CD4-positive, alpha-beta memory T cell (primary cell): ENCODE measurements around the gene USP36. TPM values are rescaled to one million over a fixed set of nuclear protein-coding genes. Genes with fewer than 3 reads are reported as not detected.
A peak's percentile ranks its signal among the peaks of the same experiment; 100 is the strongest.

Experiments
- CTCF ChIA-PET: fragments of 350-600 bp; sonication (Branson Sonifier 250); formaldehyde crosslinking; loops from one replicate; lab custom pipeline; 2021; ENCODE audit warnings: inconsistent platforms; ENCODE audit not compliant: partially characterized antibody; lab: Charles Lee
- POLR2A ChIA-PET: fragments of 350-600 bp; sonication (Branson Sonifier 250); formaldehyde crosslinking; loops from one replicate; lab custom pipeline; 2021; ENCODE audit not compliant: partially characterized antibody; lab: Charles Lee
- DNase-seq, 5 donors: peaks; one replicate each; pipeline versions ENCODE4 v3.0.0 to v3.0.0-alpha.2; 2020 to 2022; ENCODE audit warnings: mixed read lengths in 1 of 5
- H3K27ac ChIP-seq: one replicate; pipeline ENCODE4 v1.7.0; 2013; ENCODE audit warnings: low read depth, low read length
- H3K27me3 ChIP-seq: 2 replicates; pipeline ENCODE4 v1.7.0; 2013; ENCODE audit warnings: mild to moderate bottlenecking, low read length, moderate library complexity; ENCODE audit not compliant: insufficient read depth
- H3K36me3 ChIP-seq: 2 replicates; pipeline ENCODE4 v1.7.0; 2013; ENCODE audit warnings: mild to moderate bottlenecking, low read length, moderate library complexity; ENCODE audit not compliant: insufficient read depth
- H3K4me1 ChIP-seq: 2 replicates; pipeline ENCODE4 v1.7.0; 2013; ENCODE audit warnings: mild to moderate bottlenecking, low read length, moderate library complexity; ENCODE audit not compliant: insufficient read depth
- H3K4me3 ChIP-seq, 2 donors: one replicate each; pipeline ENCODE4 v1.7.0; 2013; ENCODE audit warnings: low read length in 2 of 2, mild to moderate bottlenecking in 1 of 2
- H3K9me3 ChIP-seq, 2 donors: one replicate each; pipeline ENCODE4 v1.7.0; 2013; ENCODE audit warnings: low read length in 2 of 2, control low read depth in 1 of 2; ENCODE audit not compliant: control insufficient read depth in 1 of 2
- H3K27ac Mint-ChIP-seq, 7 donors: one replicate each; pipeline ENCODE4 v1.8.0; 2020 to 2021; ENCODE audit warnings: mixed read lengths in 7 of 7, mild to moderate bottlenecking in 6 of 7, inconsistent platforms in 3 of 7, moderate library complexity in 3 of 7
- H3K27me3 Mint-ChIP-seq, 2 donors: one replicate each; pipeline ENCODE4 v1.8.0; 2020 to 2021; ENCODE audit warnings: mixed read lengths in 2 of 2
- H3K36me3 Mint-ChIP-seq, 2 donors: one replicate each; pipeline ENCODE4 v1.8.0; 2020 to 2021; ENCODE audit warnings: mixed read lengths in 2 of 2, inconsistent platforms in 1 of 2, mild to moderate bottlenecking in 1 of 2
- H3K4me1 Mint-ChIP-seq, 4 donors: one replicate each; pipeline ENCODE4 v1.8.0; 2020 to 2021; ENCODE audit warnings: mixed read lengths in 4 of 4, mild to moderate bottlenecking in 1 of 4
- H3K4me3 Mint-ChIP-seq, 8 donors: one replicate each; pipeline ENCODE4 v1.8.0; 2020 to 2021; ENCODE audit warnings: mixed read lengths in 8 of 8, mild to moderate bottlenecking in 7 of 8, moderate library complexity in 6 of 8, inconsistent platforms in 3 of 8
- H3K9me3 Mint-ChIP-seq, 8 donors: one replicate each; pipeline ENCODE4 v1.8.0; 2020 to 2021; ENCODE audit warnings: mixed read lengths in 8 of 8, mild to moderate bottlenecking in 5 of 8, inconsistent platforms in 3 of 8, moderate library complexity in 1 of 8
- intact Hi-C: fragments of 100-400 bp; cut with micrococcal nuclease; formaldehyde crosslinking; loops from one replicate; pipeline ENCODE4 v1.15.1; 2023
- polyA plus RNA-seq, 2 donors: library from polyadenylated mRNA; unstranded; fragments of 300-500 nt; fragmentation: Illumina TruSeq; gene quantifications; one replicate each; pipeline ENCODE4 v1.2.3, GENCODE V29; 2021
- total RNA-seq, 2 experiments: library from RNA; stranded (reverse); gene quantifications; one replicate each; pipeline ENCODE4 v1.2.3, GENCODE V29; 2021

USP36 gene
- total and polyA plus RNA-seq, 4 experiments from 2014 or later = 35.4 to 183 (median 118) TPM

- H3K27ac Mint-ChIP-seq = no peak overlapping the region
- H3K4me1 Mint-ChIP-seq = peaks cover 0 to 3% (median 1%) of the 10 kb centered on the region in 4 donors
- H3K27me3 Mint-ChIP-seq = peaks cover 4 to 8% of the 10 kb centered on the region in 2 donors
- H3K27me3 ChIP-seq = no peaks in the 10 kb centered on the region
- no peak overlapping the region for H3K27ac ChIP-seq
- intact Hi-C loops = no loop called here
- H3K4me3 ChIP-seq = no peak overlapping the region
- H3K9me3 ChIP-seq = no peaks in the 10 kb centered on the region
- no peak for DNase-seq
- H3K36me3 ChIP-seq = no peaks in the 10 kb centered on the region
- H3K9me3 Mint-ChIP-seq = no peaks in the 10 kb centered on the region
- ChIA-PET POLR2A (no interaction called here), CTCF (interaction anchor here (2.0 kb wide), 1 partner anchor 9 kb away, joined by 5 read pairs; no protein-coding TSS in a partner anchor)
- no peak overlapping the region for H3K4me3 Mint-ChIP-seq
- H3K4me1 ChIP-seq = no peaks in the 10 kb centered on the region
- H3K36me3 Mint-ChIP-seq = no peaks in the 10 kb centered on the region
These were observed 20.6 kb upstream of the USP36 start for GRCh38 chr17:78861229-78861628.

GRCh38 chr17:78859051-78859450 is 18.4 kb upstream of the USP36 start:
- POLR2A ChIA-PET = no interaction called here
- Histone ChIP-seq H3K9me3 (no peaks in the 10 kb centered on the region), H3K27ac (no peak overlapping the region), H3K4me1 (no peaks in the 10 kb centered on the region), H3K27me3 (no peaks in the 10 kb centered on the region), H3K36me3 (no peaks in the 10 kb centered on the region), H3K4me3 (no peak overlapping the region)
- CTCF ChIA-PET = interaction anchor here (2.0 kb wide), 1 partner anchor 11 kb away, joined by 5 read pairs; no protein-coding TSS in a partner anchor
- intact Hi-C loops = no loop called here
- Mint-ChIP-seq H3K4me3 (no peak overlapping the region), H3K9me3 (no peaks in the 10 kb centered on the region), H3K4me1 (no peaks in the 10 kb centered on the region), H3K36me3 (no peaks in the 10 kb centered on the region), H3K27me3 (peaks cover 2 to 4% of the 10 kb centered on the region in 2 donors), H3K27ac (no peak overlapping the region)
- DNase-seq = no peak

GRCh38 chr17:78857266-78857665 is 16.7 kb upstream of the USP36 start:
- intact Hi-C loops = no loop called here
- Histone ChIP-seq H3K27me3 (no peaks in the 10 kb centered on the region), H3K4me3 (no peak overlapping the region), H3K36me3 (no peaks in the 10 kb centered on the region), H3K4me1 (no peaks in the 10 kb centered on the region), H3K9me3 (no peaks in the 10 kb centered on the region), H3K27ac (no peak overlapping the region)
- no peak for DNase-seq
- Mint-ChIP-seq H3K9me3 (no peaks in the 10 kb centered on the region), H3K27me3 (peaks cover 0 to 2% of the 10 kb centered on the region in 2 donors), H3K27ac (no peak overlapping the region), H3K4me1 (no peaks in the 10 kb centered on the region), H3K36me3 (no peaks in the 10 kb centered on the region), H3K4me3 (no peak overlapping the region)
- ChIA-PET POLR2A (no interaction called here), CTCF (interaction anchor here (1.3 kb wide), 1 partner anchor 9 kb away, joined by 7 read pairs; no protein-coding TSS in a partner anchor)

GRCh38 chr17:78855561-78856165 is 15.0 kb upstream of the USP36 start:
- CTCF ChIA-PET = no interaction called here
- no peaks in the 10 kb centered on the region for H3K9me3 ChIP-seq
- POLR2A ChIA-PET = no interaction called here
- no peak overlapping the region for H3K4me3 Mint-ChIP-seq
- H3K4me1 ChIP-seq = no peaks in the 10 kb centered on the region
- H3K27me3 Mint-ChIP-seq = no peaks in the 10 kb centered on the region
- H3K36me3 Mint-ChIP-seq = no peaks in the 10 kb centered on the region
- no peak for DNase-seq
- intact Hi-C loops = no loop called here
- H3K4me1 Mint-ChIP-seq = no peaks in the 10 kb centered on the region
- no peaks in the 10 kb centered on the region for H3K9me3 Mint-ChIP-seq
- no peak overlapping the region for H3K4me3 ChIP-seq
- H3K27me3 ChIP-seq = no peaks in the 10 kb centered on the region
- no peak overlapping the region for H3K27ac ChIP-seq
- H3K27ac Mint-ChIP-seq = no peak overlapping the region
- no peaks in the 10 kb centered on the region for H3K36me3 ChIP-seq

- Histone ChIP-seq H3K4me3 (no peak overlapping the region), H3K36me3 (no peaks in the 10 kb centered on the region), H3K27ac (no peak overlapping the region), H3K9me3 (no peaks in the 10 kb centered on the region), H3K4me1 (no peaks in the 10 kb centered on the region), H3K27me3 (no peaks in the 10 kb centered on the region)
- Mint-ChIP-seq H3K27me3 (no peaks in the 10 kb centered on the region), H3K36me3 (no peaks in the 10 kb centered on the region), H3K4me3 (no peak overlapping the region), H3K4me1 (no peaks in the 10 kb centered on the region), H3K27ac (peak overlapping the region in 2 of 7 donors; percentile 23 to 36), H3K9me3 (no peaks in the 10 kb centered on the region)
- intact Hi-C loops = no loop called here
- ChIA-PET CTCF (interaction anchor here (1.1 kb wide), 1 partner anchor 11 kb away, joined by 5 read pairs; no protein-coding TSS in a partner anchor), POLR2A (no interaction called here)
- no peak for DNase-seq
These were observed 13.9 kb upstream of the USP36 start for GRCh38 chr17:78854508-78854907.

GRCh38 chr17:78853926-78854394 is 13.3 kb upstream of the USP36 start:
- no peaks in the 10 kb centered on the region for H3K36me3 ChIP-seq
- no peaks in the 10 kb centered on the region for H3K9me3 ChIP-seq
- Mint-ChIP-seq H3K9me3 (no peaks in the 10 kb centered on the region), H3K4me1 (no peaks in the 10 kb centered on the region), H3K27ac (no peak overlapping the region), H3K27me3 (no peaks in the 10 kb centered on the region), H3K36me3 (no peaks in the 10 kb centered on the region), H3K4me3 (no peak overlapping the region)
- H3K27ac ChIP-seq = no peak overlapping the region
- H3K4me3 ChIP-seq = no peak overlapping the region
- no peaks in the 10 kb centered on the region for H3K27me3 ChIP-seq
- DNase-seq = no peak
- ChIA-PET POLR2A (no interaction called here), CTCF (interaction anchor here (1.1 kb wide), 1 partner anchor 12 kb away, joined by 5 read pairs; no protein-coding TSS in a partner anchor)
- H3K4me1 ChIP-seq = no peaks in the 10 kb centered on the region
- intact Hi-C loops = no loop called here

- H3K4me1 ChIP-seq = no peaks in the 10 kb centered on the region
- DNase-seq = no peak
- no peaks in the 10 kb centered on the region for H3K36me3 ChIP-seq
- no peak overlapping the region for H3K27ac ChIP-seq
- H3K36me3 Mint-ChIP-seq = no peaks in the 10 kb centered on the region
- no peak overlapping the region for H3K27ac Mint-ChIP-seq
- no peaks in the 10 kb centered on the region for H3K27me3 ChIP-seq
- ChIA-PET POLR2A (interaction anchor here (0.7 kb wide), 1 partner anchor 63 kb away, joined by 3 read pairs; no protein-coding TSS in a partner anchor), CTCF (interaction anchor here (1.0 to 1.6 kb wide), 3 partner anchors 13 to 356 kb away, joined by 4 to 6 read pairs (median 4); no protein-coding TSS in a partner anchor)
- H3K9me3 Mint-ChIP-seq = no peaks in the 10 kb centered on the region
- H3K4me3 ChIP-seq = no peak overlapping the region
- H3K9me3 ChIP-seq = no peaks in the 10 kb centered on the region
- intact Hi-C loops = no loop called here
- no peaks in the 10 kb centered on the region for H3K27me3 Mint-ChIP-seq
- H3K4me3 Mint-ChIP-seq = no peak overlapping the region
- no peaks in the 10 kb centered on the region for H3K4me1 Mint-ChIP-seq
These were observed 12.1 kb upstream of the USP36 start for GRCh38 chr17:78852709-78853121.
